Astrocyte (in vitro differentiated cells and primary cell): ENCODE measurements around the gene MPV17L2. TPM values are rescaled to one million over a fixed set of nuclear protein-coding genes. Genes with fewer than 3 reads are reported as not detected.

ENCODE experiments used
- DNase-seq: peaks from one replicate; pipeline ENCODE4 v3.0.0-alpha.2; 2010; ENCODE audit warnings: low read depth
- FAIRE-seq: peaks from 2 replicates; lab custom pipeline; 2011; peaks lifted over from hg19 to GRCh38; lab: Jason Lieb, UNC
- H2AFZ ChIP-seq: 2 replicates; pipeline ENCODE4 v1.6.0; 2012; ENCODE audit warnings: low read depth, low read length, inconsistent platforms
- H3K27ac ChIP-seq: 2 replicates; pipeline ENCODE4 v1.5.1; 2011; ENCODE audit warnings: low read depth, low read length, inconsistent platforms
- H3K27me3 ChIP-seq: 2 replicates; pipeline ENCODE4 v1.6.0; 2011; ENCODE audit warnings: low read length, inconsistent platforms; ENCODE audit not compliant: insufficient read depth
- H3K36me3 ChIP-seq: 2 replicates; pipeline ENCODE4 v1.5.1; 2011; ENCODE audit warnings: low read length, inconsistent platforms; ENCODE audit not compliant: insufficient read depth
- H3K4me1 ChIP-seq: 2 replicates; pipeline ENCODE4 v1.5.1; 2011; ENCODE audit warnings: low read length, inconsistent platforms; ENCODE audit not compliant: insufficient read depth
- H3K4me2 ChIP-seq: 2 replicates; pipeline ENCODE4 v1.6.0; 2012; ENCODE audit warnings: low read length, inconsistent platforms
- H3K4me3 ChIP-seq: 2 replicates; pipeline ENCODE4 v1.5.1; 2011; ENCODE audit warnings: low read depth, mild to moderate bottlenecking, low read length, inconsistent platforms; ENCODE audit not compliant: insufficient read depth
- H3K79me2 ChIP-seq: 2 replicates; pipeline ENCODE4 v1.6.0; 2012; ENCODE audit warnings: mild to moderate bottlenecking, low read length, inconsistent platforms; ENCODE audit not compliant: insufficient read depth
- H3K9ac ChIP-seq: 2 replicates; pipeline ENCODE4 v1.6.0; 2012; ENCODE audit warnings: mild to moderate bottlenecking, low read length, inconsistent platforms
- H3K9me3 ChIP-seq: 2 replicates; pipeline ENCODE4 v1.5.1; 2012; ENCODE audit warnings: low read depth, mild to moderate bottlenecking, low read length, inconsistent platforms; ENCODE audit not compliant: insufficient read depth
- H4K20me1 ChIP-seq: 2 replicates; pipeline ENCODE4 v1.6.0; 2012; ENCODE audit warnings: low read length, inconsistent platforms; ENCODE audit not compliant: insufficient read depth
- H3K27ac Mint-ChIP-seq: one replicate; pipeline ENCODE4 v1.8.0; 2021; ENCODE audit warnings: mild to moderate bottlenecking, mixed read lengths; ENCODE audit not compliant: unreplicated experiment
- H3K27me3 Mint-ChIP-seq: one replicate; pipeline ENCODE4 v1.8.0; 2021; ENCODE audit warnings: low read depth, mixed read lengths; ENCODE audit not compliant: unreplicated experiment
- H3K36me3 Mint-ChIP-seq: one replicate; pipeline ENCODE4 v1.8.0; 2021; ENCODE audit warnings: low read depth, mixed read lengths; ENCODE audit not compliant: unreplicated experiment
- H3K4me1 Mint-ChIP-seq: one replicate; pipeline ENCODE4 v1.8.0; 2021; ENCODE audit warnings: low read depth, mixed read lengths; ENCODE audit not compliant: unreplicated experiment
- H3K4me3 Mint-ChIP-seq: one replicate; pipeline ENCODE4 v1.8.0; 2021; ENCODE audit warnings: mild to moderate bottlenecking, moderate library complexity, mixed read lengths; ENCODE audit not compliant: unreplicated experiment
- H3K9me3 Mint-ChIP-seq: one replicate; pipeline ENCODE4 v1.8.0; 2021; ENCODE audit warnings: mild to moderate bottlenecking, mixed read lengths; ENCODE audit not compliant: unreplicated experiment
- CTCF ChIP-seq: IDR thresholded peaks from 2 replicates; pipeline ENCODE4 v1.5.1; 2011; ENCODE audit warnings: low read depth, mild to moderate bottlenecking, inconsistent platforms, low read length, moderate library complexity; ENCODE audit not compliant: insufficient read depth
- EZH2 ChIP-seq: IDR thresholded peaks from 2 replicates; pipeline ENCODE4 v1.6.1; 2012; ENCODE audit warnings: mild to moderate bottlenecking, low read length, inconsistent platforms; ENCODE audit not compliant: insufficient read depth
- total RNA-seq: library from RNA; stranded (reverse); gene quantifications from 2 replicates; pipeline ENCODE4 v1.2.1, GENCODE V29; 2021

MPV17L2 gene
- total RNA-seq, 1 donor from 2014 or later = 21.8 TPM

GRCh38 chr19:18211683-18212082, 18.7 kb downstream of the MPV17L2 start:
- Histone ChIP-seq H3K4me3 (no peak overlapping the region), H3K4me1 (peaks cover 6% of the 10 kb centered on the region), H3K79me2 (no peaks in the 10 kb centered on the region), H3K4me2 (no peak overlapping the region), H4K20me1 (no peaks in the 10 kb centered on the region), H3K27ac (no peak overlapping the region), H3K36me3 (no peaks in the 10 kb centered on the region), H3K27me3 (no peaks in the 10 kb centered on the region), H3K9me3 (no peaks in the 10 kb centered on the region), H3K9ac (no peak overlapping the region), H2AFZ (no peak overlapping the region)
- TF ChIP-seq EZH2 (no peak), CTCF (no peak)
- H3K36me3 Mint-ChIP-seq = no peaks in the 10 kb centered on the region
- H3K4me3 Mint-ChIP-seq = no peak overlapping the region
- DNase-seq (no peak), FAIRE-seq (no peak)
- H3K27ac Mint-ChIP-seq = no peak overlapping the region
- peaks cover 13% of the 10 kb centered on the region for H3K27me3 Mint-ChIP-seq
- no peaks in the 10 kb centered on the region for H3K9me3 Mint-ChIP-seq
- H3K4me1 Mint-ChIP-seq = peaks cover 5% of the 10 kb centered on the region

- Histone ChIP-seq H3K9ac (no peak overlapping the region), H3K4me2 (peak overlapping the region; percentile 48), H3K79me2 (no peaks in the 10 kb centered on the region), H3K9me3 (no peaks in the 10 kb centered on the region), H3K36me3 (no peaks in the 10 kb centered on the region), H3K4me3 (no peak overlapping the region), H3K27me3 (no peaks in the 10 kb centered on the region), H4K20me1 (no peaks in the 10 kb centered on the region), H3K27ac (no peak overlapping the region), H3K4me1 (peaks cover 6% of the 10 kb centered on the region), H2AFZ (peak overlapping the region; percentile 43)
- no peak for TF ChIP-seq CTCF
- no peak for TF ChIP-seq EZH2
- DNase-seq (peak; percentile 44), FAIRE-seq (no peak)
- Mint-ChIP-seq H3K27ac (peak overlapping the region; percentile 75), H3K27me3 (peaks cover 22% of the 10 kb centered on the region), H3K9me3 (no peaks in the 10 kb centered on the region), H3K4me1 (peaks cover 8% of the 10 kb centered on the region), H3K36me3 (peaks cover 3% of the 10 kb centered on the region), H3K4me3 (peak overlapping the region; percentile 22)
These were observed 21.9 kb downstream of the MPV17L2 start for GRCh38 chr19:18214779-18215433.

GRCh38 chr19:18216789-18217188, 23.8 kb downstream of the MPV17L2 start:
- TF ChIP-seq CTCF (no peak), EZH2 (no peak)
- no peaks in the 10 kb centered on the region for H3K79me2 ChIP-seq
- DNase-seq = no peak
- peaks cover 3% of the 10 kb centered on the region for H3K36me3 Mint-ChIP-seq
- H3K9me3 ChIP-seq = no peaks in the 10 kb centered on the region
- no peaks in the 10 kb centered on the region for H3K9me3 Mint-ChIP-seq
- peaks cover 10% of the 10 kb centered on the region for H3K4me1 Mint-ChIP-seq
- no peak overlapping the region for H3K4me2 ChIP-seq
- H3K36me3 ChIP-seq = no peaks in the 10 kb centered on the region
- H3K27me3 ChIP-seq = peaks cover 2% of the 10 kb centered on the region
- H3K27ac ChIP-seq = no peak overlapping the region
- H3K27me3 Mint-ChIP-seq = peaks cover 18% of the 10 kb centered on the region
- no peaks in the 10 kb centered on the region for H4K20me1 ChIP-seq
- FAIRE-seq = no peak
- H2AFZ ChIP-seq = no peak overlapping the region
- H3K27ac Mint-ChIP-seq = no peak overlapping the region
- H3K4me3 Mint-ChIP-seq = no peak overlapping the region
- no peak overlapping the region for H3K9ac ChIP-seq
- peaks cover 6% of the 10 kb centered on the region for H3K4me1 ChIP-seq
- H3K4me3 ChIP-seq = no peak overlapping the region
